ENCODE measurements around the gene NDUFA5.

DNA sequence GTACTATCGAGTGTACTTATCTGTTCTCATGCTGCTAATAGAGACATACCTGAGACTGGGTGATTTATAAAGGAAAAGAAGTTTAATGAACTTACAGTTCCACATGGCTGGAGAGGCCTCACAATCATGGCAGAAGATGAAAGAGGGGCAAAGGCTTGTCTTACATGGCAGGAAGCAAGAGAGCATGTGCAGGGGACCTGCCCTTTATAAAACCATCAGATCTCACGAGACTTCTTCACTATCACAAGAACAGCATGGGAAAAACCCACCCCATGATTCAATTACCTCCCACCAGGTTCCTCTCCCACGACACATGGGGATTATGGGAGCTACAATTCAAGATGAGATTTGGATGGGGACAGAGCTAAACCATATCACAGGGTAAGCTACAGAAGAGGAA lies 4.5 kb downstream of the NDUFA5 start:
- TF ChIP-seq, protein P1, sequence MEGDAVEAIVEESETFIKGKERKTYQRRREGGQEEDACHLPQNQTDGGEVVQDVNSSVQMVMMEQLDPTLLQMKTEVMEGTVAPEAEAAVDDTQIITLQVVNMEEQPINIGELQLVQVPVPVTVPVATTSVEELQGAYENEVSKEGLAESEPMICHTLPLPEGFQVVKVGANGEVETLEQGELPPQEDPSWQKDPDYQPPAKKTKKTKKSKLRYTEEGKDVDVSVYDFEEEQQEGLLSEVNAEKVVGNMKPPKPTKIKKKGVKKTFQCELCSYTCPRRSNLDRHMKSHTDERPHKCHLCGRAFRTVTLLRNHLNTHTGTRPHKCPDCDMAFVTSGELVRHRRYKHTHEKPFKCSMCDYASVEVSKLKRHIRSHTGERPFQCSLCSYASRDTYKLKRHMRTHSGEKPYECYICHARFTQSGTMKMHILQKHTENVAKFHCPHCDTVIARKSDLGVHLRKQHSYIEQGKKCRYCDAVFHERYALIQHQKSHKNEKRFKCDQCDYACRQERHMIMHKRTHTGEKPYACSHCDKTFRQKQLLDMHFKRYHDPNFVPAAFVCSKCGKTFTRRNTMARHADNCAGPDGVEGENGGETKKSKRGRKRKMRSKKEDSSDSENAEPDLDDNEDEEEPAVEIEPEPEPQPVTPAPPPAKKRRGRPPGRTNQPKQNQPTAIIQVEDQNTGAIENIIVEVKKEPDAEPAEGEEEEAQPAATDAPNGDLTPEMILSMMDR (IDR thresholded peaks at IDR 0.05) = no peak
- TF ChIP-seq POLR2A (IDR thresholded peaks at IDR 0.05) = no peak
- TF ChIP-seq POLR2AphosphoS5 (IDR thresholded peaks at IDR 0.05) = no peak

Data from prostate gland (tissue), 2 donors.